Smooth muscle cell (in vitro differentiated cells): Measurements from ENCODE around the gene RNF146. TPM values are rescaled to one million over a fixed set of nuclear protein-coding genes. Genes with fewer than 3 reads are reported as not detected.

ENCODE experiments used
- DNase-seq: peaks from one replicate; lab custom pipeline; 2025; ENCODE audit not compliant: unreplicated experiment; lab: John Stamatoyannopoulos, UW
- H2AFZ ChIP-seq: fragments of 200-600 bp; sonication (generic); 2 replicates; pipeline ENCODE4 v1.6.0; 2016; ENCODE audit warnings: antibody characterized with exemption, low read depth, mild to moderate bottlenecking
- H3F3A ChIP-seq: fragments of 200-600 bp; sonication (generic); 2 replicates; pipeline ENCODE4 v1.6.0; 2017; ENCODE audit warnings: antibody characterized with exemption, low read depth
- H3K27ac ChIP-seq: fragments of 200-600 bp; sonication (generic); 2 replicates; pipeline ENCODE4 v1.5.1; 2016; ENCODE audit warnings: low read depth, mild to moderate bottlenecking
- H3K27me3 ChIP-seq: fragments of 200-600 bp; sonication (generic); 2 replicates; pipeline ENCODE4 v1.6.1; 2016; ENCODE audit warnings: low read depth, mild to moderate bottlenecking
- H3K36me3 ChIP-seq: fragments of 200-600 bp; sonication (generic); 2 replicates; pipeline ENCODE4 v1.5.1; 2016; ENCODE audit warnings: low read depth
- H3K4me1 ChIP-seq: fragments of 200-600 bp; sonication (generic); 2 replicates; pipeline ENCODE4 v1.5.1; 2016; ENCODE audit warnings: low read depth
- H3K4me2 ChIP-seq: fragments of 200-600 bp; sonication (generic); 2 replicates; pipeline ENCODE4 v1.6.0; 2016; ENCODE audit warnings: mild to moderate bottlenecking
- H3K4me3 ChIP-seq: fragments of 200-600 bp; sonication (generic); 2 replicates; pipeline ENCODE4 v1.5.1; 2016; ENCODE audit warnings: mild to moderate bottlenecking
- H3K79me2 ChIP-seq: fragments of 200-600 bp; sonication (generic); 2 replicates; pipeline ENCODE4 v1.6.0; 2016; ENCODE audit warnings: low read depth, mild to moderate bottlenecking
- H3K9ac ChIP-seq: fragments of 200-600 bp; sonication (generic); 2 replicates; pipeline ENCODE4 v1.6.0; 2016; ENCODE audit warnings: low read depth
- H3K9me3 ChIP-seq: fragments of 200-600 bp; sonication (generic); replicated peaks from 2 replicates; pipeline ENCODE4 v1.5.1; 2016; ENCODE audit warnings: low read depth
- H4K20me1 ChIP-seq: fragments of 200-600 bp; sonication (generic); 2 replicates; pipeline ENCODE4 v1.6.0; 2016; ENCODE audit warnings: low read depth
- WGBS: methylation state at CpG from one replicate; pipeline ENCODE4 v1.1.7; 2016; ENCODE audit warnings: low lambda C conversion rate; 5-methylcytosine and 5-hydroxymethylcytosine counted together
- polyA plus RNA-seq: library from polyadenylated mRNA; unstranded; fragments of >200 nt; fragmentation: Nextera tagmentation; extraction: Ambion mirVana; gene quantifications from 2 replicates; pipeline ENCODE4 v1.2.1, GENCODE V29; 2016
- total RNA-seq: library from RNA; depleted of rRNA; stranded (reverse); fragments of >200 nt; gene quantifications from 2 replicates; pipeline ENCODE4 v1.2.3, GENCODE V29; 2014
- TF ChIP-seq, protein P1 (sequence below): fragments of 200-600 bp; sonication (generic); IDR thresholded peaks from 2 replicates; pipeline ENCODE4 v1.5.1; 2017; ENCODE audit warnings: borderline replicate concordance, mild to moderate bottlenecking, antibody characterized with exemption; ENCODE audit not compliant: insufficient read depth, poor library complexity, severe bottlenecking

RNF146 gene
- total and polyA plus RNA-seq, 2 experiments from 2014 or later = 34.8 to 43.5 TPM

DNA sequence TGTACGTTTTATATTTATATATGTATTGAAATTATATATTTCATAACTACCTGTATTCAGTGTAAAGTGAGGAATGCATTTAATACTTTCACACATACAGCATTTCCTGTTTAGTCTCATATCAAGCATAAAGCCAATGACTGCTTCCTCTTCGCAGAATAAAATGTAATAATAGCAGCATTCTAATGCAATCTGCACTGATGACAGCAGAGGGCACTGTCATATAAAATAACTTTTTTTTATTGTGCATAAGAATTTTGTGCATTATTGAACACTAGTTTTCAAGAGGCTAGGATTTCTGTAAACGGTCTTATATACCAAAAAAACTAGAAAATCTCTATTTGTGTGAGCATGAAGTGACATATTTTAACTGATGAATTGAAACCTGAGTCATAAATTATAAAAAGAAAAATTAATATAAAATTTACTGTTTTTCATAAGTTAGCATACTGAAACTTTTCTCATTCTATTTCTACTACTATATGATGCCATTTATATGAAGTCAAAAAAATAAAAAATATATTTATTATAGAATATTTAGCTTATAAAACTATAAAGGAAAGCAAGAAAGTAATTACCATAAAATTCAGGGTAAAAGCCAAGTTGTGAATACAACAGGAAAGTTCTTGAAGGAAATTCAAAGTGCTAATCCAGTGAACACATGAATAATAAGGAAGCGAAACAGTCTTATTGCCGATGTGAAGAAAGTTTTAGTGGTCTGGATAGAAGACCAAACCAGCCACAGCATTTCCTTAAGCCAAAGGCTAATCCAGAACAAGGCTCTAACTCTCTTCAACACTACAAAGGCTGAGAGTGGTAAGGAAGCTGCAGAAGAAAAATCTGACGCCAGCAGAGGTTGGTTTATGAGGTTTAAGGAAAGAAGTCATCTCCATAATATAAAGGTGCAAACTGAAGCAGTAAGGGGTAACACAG lies 36.3 kb downstream of the RNF146 start:
- H3F3A ChIP-seq = peaks cover 30% of the 10 kb centered on the region
- no peaks in the 10 kb centered on the region for H3K9me3 ChIP-seq
- H3K79me2 ChIP-seq = peaks cover 38% of the 10 kb centered on the region
- H2AFZ ChIP-seq = no peak overlapping the region
- no peak for DNase-seq
- H3K4me3 ChIP-seq = no peak overlapping the region
- H3K4me1 ChIP-seq = peaks cover 9% of the 10 kb centered on the region
- TF ChIP-seq, protein P1, sequence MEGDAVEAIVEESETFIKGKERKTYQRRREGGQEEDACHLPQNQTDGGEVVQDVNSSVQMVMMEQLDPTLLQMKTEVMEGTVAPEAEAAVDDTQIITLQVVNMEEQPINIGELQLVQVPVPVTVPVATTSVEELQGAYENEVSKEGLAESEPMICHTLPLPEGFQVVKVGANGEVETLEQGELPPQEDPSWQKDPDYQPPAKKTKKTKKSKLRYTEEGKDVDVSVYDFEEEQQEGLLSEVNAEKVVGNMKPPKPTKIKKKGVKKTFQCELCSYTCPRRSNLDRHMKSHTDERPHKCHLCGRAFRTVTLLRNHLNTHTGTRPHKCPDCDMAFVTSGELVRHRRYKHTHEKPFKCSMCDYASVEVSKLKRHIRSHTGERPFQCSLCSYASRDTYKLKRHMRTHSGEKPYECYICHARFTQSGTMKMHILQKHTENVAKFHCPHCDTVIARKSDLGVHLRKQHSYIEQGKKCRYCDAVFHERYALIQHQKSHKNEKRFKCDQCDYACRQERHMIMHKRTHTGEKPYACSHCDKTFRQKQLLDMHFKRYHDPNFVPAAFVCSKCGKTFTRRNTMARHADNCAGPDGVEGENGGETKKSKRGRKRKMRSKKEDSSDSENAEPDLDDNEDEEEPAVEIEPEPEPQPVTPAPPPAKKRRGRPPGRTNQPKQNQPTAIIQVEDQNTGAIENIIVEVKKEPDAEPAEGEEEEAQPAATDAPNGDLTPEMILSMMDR = peak; percentile 82
- peaks cover 36% of the 10 kb centered on the region for H4K20me1 ChIP-seq
- H3K4me2 ChIP-seq = peak overlapping the region; percentile 70
- WGBS = 44% methylated on average over 6 of the region's 6 CpGs
- H3K36me3 ChIP-seq = no peaks in the 10 kb centered on the region
- H3K27me3 ChIP-seq = no peaks in the 10 kb centered on the region
- H3K27ac ChIP-seq = peak overlapping the region; percentile 6
- no peak overlapping the region for H3K9ac ChIP-seq

- TF ChIP-seq, protein P1 = no peak
- Histone ChIP-seq H3K36me3 (no peaks in the 10 kb centered on the region), H3K79me2 (peaks cover 34% of the 10 kb centered on the region), H3K27ac (no peak overlapping the region), H4K20me1 (peaks cover 36% of the 10 kb centered on the region), H3K9me3 (no peaks in the 10 kb centered on the region), H2AFZ (no peak overlapping the region), H3K9ac (no peak overlapping the region), H3K4me3 (no peak overlapping the region), H3F3A (peaks cover 29% of the 10 kb centered on the region), H3K27me3 (no peaks in the 10 kb centered on the region), H3K4me2 (no peak overlapping the region), H3K4me1 (peaks cover 5% of the 10 kb centered on the region)
- WGBS = 95% methylated on average over 3 of the region's 3 CpGs
- DNase-seq = no peak
Observed at GRCh38 chr6:127303917-127304316, 37.3 kb downstream of the RNF146 start.

GRCh38 chr6:127305741-127306140 lies 39.1 kb downstream of the RNF146 start:
- H2AFZ ChIP-seq = no peak overlapping the region
- no peaks in the 10 kb centered on the region for H3K27me3 ChIP-seq
- peaks cover 32% of the 10 kb centered on the region for H3K79me2 ChIP-seq
- H4K20me1 ChIP-seq = peaks cover 33% of the 10 kb centered on the region
- DNase-seq = no peak
- TF ChIP-seq, protein P1 = no peak
- no peak overlapping the region for H3K9ac ChIP-seq
- H3K36me3 ChIP-seq = no peaks in the 10 kb centered on the region
- no peak overlapping the region for H3K27ac ChIP-seq
- H3K9me3 ChIP-seq = no peaks in the 10 kb centered on the region
- no peak overlapping the region for H3K4me2 ChIP-seq
- peaks cover 22% of the 10 kb centered on the region for H3F3A ChIP-seq
- 98% methylated on average over 1 of the region's 1 CpG for WGBS
- no peaks in the 10 kb centered on the region for H3K4me1 ChIP-seq
- H3K4me3 ChIP-seq = no peak overlapping the region
